Transverse colon (tissue), 4 donors: ENCODE measurements around the gene RNF224. TPM values are rescaled to one million over a fixed set of nuclear protein-coding genes. Genes with fewer than 3 reads are reported as not detected.

ENCODE experiments used
- DNase-seq: peaks from one replicate; pipeline ENCODE4 v3.0.0-alpha.2; 2019
- H3K27ac ChIP-seq, 4 donors: fragments of 200-600 bp; sonication (generic); 2 replicates each; pipeline ENCODE4 v1.5.1; 2016 to 2018; ENCODE audit warnings: inconsistent platforms in 4 of 4
- H3K27me3 ChIP-seq: fragments of 200-600 bp; sonication (generic); 2 replicates; pipeline ENCODE4 v1.5.1; 2017; ENCODE audit warnings: inconsistent platforms
- H3K36me3 ChIP-seq, 4 donors: fragments of 200-600 bp; sonication (generic); 2 replicates each; pipeline ENCODE4 v1.5.1; 2017 to 2019; ENCODE audit warnings: inconsistent platforms in 4 of 4
- H3K4me1 ChIP-seq, 4 donors: fragments of 200-600 bp; sonication (generic); 2 replicates each; pipeline ENCODE4 v1.5.1; 2017 to 2020; ENCODE audit warnings: inconsistent platforms in 4 of 4
- H3K4me3 ChIP-seq, 4 donors: fragments of 200-600 bp; sonication (generic); 1 replicate in 1 of 4; 2 replicates in 3 of 4; pipeline versions ENCODE4 v1.5.1 to v1.6.1; 2017 to 2019; ENCODE audit warnings: inconsistent platforms in 4 of 4
- H3K9me3 ChIP-seq, 2 donors: fragments of 200-600 bp; sonication (generic); 2 replicates each; pipeline ENCODE4 v1.5.1; 2017 to 2019; ENCODE audit warnings: inconsistent platforms in 2 of 2
- EP300 ChIP-seq: sonication (generic); formaldehyde crosslinking; IDR thresholded peaks from one replicate; pipeline ENCODE4 v1.6.1; 2017; ENCODE audit warnings: antibody characterized with exemption, low read depth
- POLR2A ChIP-seq: fragments of 450-650 bp; IDR thresholded peaks from one replicate; pipeline ENCODE4 v1.6.1; 2016; ENCODE audit warnings: antibody characterized with exemption, mild to moderate bottlenecking, moderate library complexity
- POLR2AphosphoS5 ChIP-seq, 3 donors: sonication (generic); formaldehyde crosslinking; IDR thresholded peaks; one replicate each; pipeline ENCODE4 v1.6.1; 2016; ENCODE audit warnings: antibody characterized with exemption in 3 of 3
- WGBS, 2 donors: methylation state at CpG; one replicate each; pipeline ENCODE4 v1.1.5; 2018; ENCODE audit warnings: low coverage in 1 of 2; 5-methylcytosine and 5-hydroxymethylcytosine counted together
- in situ Hi-C, 4 donors: fragments of 200-750 bp; cut with MboI; loops; one replicate each; pipeline versions ENCODE4 v1.15.0 to v1.15.1; 2017; ENCODE audit warnings: low sequenced_read_pairs in 3 of 4, low pct_ligation_motif_present in 1 of 4, low pct_unique_long_range_greater_than_20kb in 1 of 4
- intact Hi-C: fragments of 100-400 bp; cut with DNase I; formaldehyde crosslinking; loops from one replicate; pipeline ENCODE4 v1.15.1; 2023; ENCODE audit warnings: low total_unique reads
- total RNA-seq, 4 donors: library from RNA; depleted of rRNA; stranded (reverse); fragments of >200 nt; gene quantifications; one replicate each; pipeline ENCODE4 v1.1.0, GENCODE V29; 2016
- TF ChIP-seq, protein P1 (sequence below), 5 experiments: fragments of 200-600 bp in 3 of 5; fragments of 450-650 bp in 2 of 5; sonication (generic) in 3 of 5; IDR thresholded peaks; 1 replicate in 2 of 5; 2 replicates in 3 of 5; pipeline ENCODE4 v1.5.1; 2016 to 2017; ENCODE audit warnings: antibody characterized with exemption in 5 of 5, inconsistent platforms in 3 of 5, mild to moderate bottlenecking in 2 of 5, moderate library complexity in 1 of 5

RNF224 gene
- total RNA-seq, 4 donors from 2014 or later: not detected

DNA sequence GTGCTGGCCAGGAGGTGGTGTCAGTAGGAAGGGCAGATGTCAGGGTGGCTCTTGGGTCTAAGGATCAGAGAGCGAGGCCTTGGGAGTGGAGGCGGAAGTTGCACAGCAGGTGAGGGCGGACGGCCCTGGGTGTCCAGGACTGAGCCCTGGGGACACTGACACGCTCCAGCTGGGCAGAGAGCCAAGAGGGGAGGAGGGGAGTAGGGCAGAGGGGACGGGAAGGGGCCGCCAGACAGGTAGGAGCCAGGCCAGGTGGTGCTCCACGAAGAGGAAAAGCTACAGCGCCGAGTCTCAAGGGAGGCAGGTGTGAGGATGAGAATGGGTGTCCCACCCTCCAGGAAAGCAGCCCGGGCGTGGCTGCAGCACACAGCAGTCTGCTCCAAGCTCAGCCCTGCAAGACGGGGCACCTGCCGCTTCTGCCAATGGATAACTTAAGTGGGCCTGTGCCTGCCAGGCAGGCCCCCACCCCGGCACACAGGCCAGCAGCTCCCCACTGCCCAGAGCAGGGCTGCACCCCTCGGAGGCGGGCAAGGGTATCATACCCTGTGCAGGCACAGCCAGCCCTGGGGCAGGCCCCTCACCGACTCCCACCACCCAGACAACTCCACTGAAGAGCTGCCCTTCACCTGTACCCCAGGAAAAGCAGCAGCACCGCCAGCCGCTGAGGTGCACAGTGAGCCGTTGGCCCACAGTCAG lies 31.6 kb upstream of the RNF224 start:
- Histone ChIP-seq H3K36me3 (no peaks in the 10 kb centered on the region), H3K27ac (peak overlapping the region; percentile 82 to 90 (median 88)), H3K27me3 (no peaks in the 10 kb centered on the region), H3K4me3 (peak overlapping the region in 2 of 4 donors; percentile 73 to 74), H3K9me3 (no peaks in the 10 kb centered on the region), H3K4me1 (peaks cover 14 to 65% (median 57%) of the 10 kb centered on the region in 4 donors)
- 57% methylated on average over 12 of the region's 21 CpGs; no CpG with 5 or more reads in 1 of the 2 donors for WGBS, 2 donors
- intact Hi-C loops: no loop called here
- TF ChIP-seq EP300 (peak; percentile 43), POLR2AphosphoS5 (IDR thresholded peaks at IDR 0.05) (peak; percentile 67 to 82 (median 74)), POLR2A (peak; percentile 68)
- TF ChIP-seq, protein P1, sequence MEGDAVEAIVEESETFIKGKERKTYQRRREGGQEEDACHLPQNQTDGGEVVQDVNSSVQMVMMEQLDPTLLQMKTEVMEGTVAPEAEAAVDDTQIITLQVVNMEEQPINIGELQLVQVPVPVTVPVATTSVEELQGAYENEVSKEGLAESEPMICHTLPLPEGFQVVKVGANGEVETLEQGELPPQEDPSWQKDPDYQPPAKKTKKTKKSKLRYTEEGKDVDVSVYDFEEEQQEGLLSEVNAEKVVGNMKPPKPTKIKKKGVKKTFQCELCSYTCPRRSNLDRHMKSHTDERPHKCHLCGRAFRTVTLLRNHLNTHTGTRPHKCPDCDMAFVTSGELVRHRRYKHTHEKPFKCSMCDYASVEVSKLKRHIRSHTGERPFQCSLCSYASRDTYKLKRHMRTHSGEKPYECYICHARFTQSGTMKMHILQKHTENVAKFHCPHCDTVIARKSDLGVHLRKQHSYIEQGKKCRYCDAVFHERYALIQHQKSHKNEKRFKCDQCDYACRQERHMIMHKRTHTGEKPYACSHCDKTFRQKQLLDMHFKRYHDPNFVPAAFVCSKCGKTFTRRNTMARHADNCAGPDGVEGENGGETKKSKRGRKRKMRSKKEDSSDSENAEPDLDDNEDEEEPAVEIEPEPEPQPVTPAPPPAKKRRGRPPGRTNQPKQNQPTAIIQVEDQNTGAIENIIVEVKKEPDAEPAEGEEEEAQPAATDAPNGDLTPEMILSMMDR (IDR thresholded peaks at IDR 0.05): no peak
- in situ Hi-C loops: no loop called here
- peak; percentile 88 for DNase-seq

DNA sequence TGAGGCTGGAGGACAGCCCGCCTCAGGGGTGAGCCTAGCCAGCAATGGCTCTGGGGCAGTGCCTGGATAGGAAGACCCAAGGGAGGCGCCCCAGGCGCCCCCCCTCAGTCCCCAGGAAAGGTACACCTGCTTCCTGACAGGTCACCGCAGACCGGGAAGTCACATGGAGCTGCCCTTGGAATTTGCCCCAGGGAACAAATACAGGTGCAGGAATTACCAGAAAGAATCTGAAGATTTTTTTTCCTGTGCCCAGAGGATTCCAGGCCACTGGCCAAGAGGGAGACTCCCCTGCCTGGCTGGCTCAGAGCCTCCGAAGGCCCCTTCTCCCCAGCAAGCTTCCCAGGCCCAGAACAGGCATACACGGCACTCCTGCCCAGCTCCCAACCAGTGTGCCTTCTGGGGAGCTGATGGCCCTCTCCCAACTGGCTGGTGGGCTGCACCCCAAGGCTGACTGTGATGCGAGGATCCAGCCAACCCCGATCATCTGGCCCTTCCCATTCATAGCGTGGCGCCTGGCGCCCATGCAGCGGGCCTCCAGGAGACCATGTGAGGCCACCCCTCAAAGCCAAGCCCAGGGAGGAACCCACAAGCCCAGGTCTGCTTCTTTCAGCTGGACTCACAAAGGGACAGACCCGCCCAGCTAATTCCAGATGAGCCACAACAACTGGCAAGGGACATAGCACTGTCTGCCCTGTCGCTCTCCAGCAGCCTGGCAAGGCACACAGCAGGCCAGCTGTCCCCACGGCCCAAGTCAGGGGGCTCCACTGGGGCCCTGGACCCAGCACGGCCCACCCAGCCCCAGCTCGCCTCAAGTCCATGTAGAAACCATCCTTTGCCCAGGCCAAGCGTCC lies 29.0 kb upstream of the RNF224 start:
- no peaks in the 10 kb centered on the region for H3K9me3 ChIP-seq
- peak overlapping the region; percentile 9 to 74 (median 54) for H3K4me3 ChIP-seq
- 64% methylated on average over 15 of the region's 19 CpGs; no CpG with 5 or more reads in 1 of the 2 donors for WGBS, 2 donors
- intact Hi-C loops (no loop called here), in situ Hi-C loops (no loop called here)
- DNase-seq: peak; percentile 82
- TF ChIP-seq POLR2A (peak; percentile 69), POLR2AphosphoS5 (IDR thresholded peaks at IDR 0.05) (peak in 2 of 3 donors; percentile 29 to 52), EP300 (no peak)
- TF ChIP-seq, protein P1 (IDR thresholded peaks at IDR 0.05): no peak
- H3K36me3 ChIP-seq: no peaks in the 10 kb centered on the region
- no peaks in the 10 kb centered on the region for H3K27me3 ChIP-seq
- H3K27ac ChIP-seq: peak overlapping the region; percentile 82 to 90 (median 88)
- peaks cover 19 to 81% (median 67%) of the 10 kb centered on the region in 4 donors for H3K4me1 ChIP-seq

DNA sequence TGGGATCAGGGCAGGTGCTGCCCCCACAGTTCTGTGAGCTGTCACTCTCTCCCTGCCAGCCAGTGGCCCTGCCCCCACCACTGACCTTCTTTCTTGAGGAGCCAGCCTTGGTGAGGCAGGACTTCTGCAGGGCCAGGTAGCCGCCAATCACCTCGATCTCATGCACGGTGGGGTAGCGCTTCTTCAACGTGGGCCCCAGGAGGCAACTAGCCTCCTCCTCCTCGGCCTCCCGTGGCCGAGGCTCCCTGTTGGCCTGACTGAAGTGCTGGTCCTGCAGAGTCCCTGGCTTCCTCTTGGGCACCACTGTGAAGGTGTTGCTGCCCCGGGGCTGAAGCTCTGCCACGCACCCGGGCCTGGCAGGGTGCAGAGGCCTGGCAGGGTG lies 28.4 kb upstream of the RNF224 start:
- intact Hi-C loops: no loop called here

More for the DNA sequence above, 28.4 kb upstream of the RNF224 start:
- Histone ChIP-seq H3K4me1 (peaks cover 25 to 86% (median 73%) of the 10 kb centered on the region in 4 donors), H3K27ac (peak overlapping the region; percentile 82 to 90 (median 88)), H3K27me3 (no peaks in the 10 kb centered on the region), H3K4me3 (peak overlapping the region; percentile 9 to 74 (median 54)), H3K36me3 (no peaks in the 10 kb centered on the region), H3K9me3 (no peaks in the 10 kb centered on the region)
- WGBS, 2 donors: 33% methylated on average over 11 of the region's 11 CpGs; no CpG with 5 or more reads in 1 of the 2 donors
- no peak for TF ChIP-seq POLR2AphosphoS5 (IDR thresholded peaks at IDR 0.05)
- TF ChIP-seq, protein P1 (IDR thresholded peaks at IDR 0.05): no peak
- no peak for TF ChIP-seq POLR2A
- TF ChIP-seq EP300: no peak
- in situ Hi-C loops: no loop called here
- peak; percentile 39 for DNase-seq
